HepG2 (cell line): Measurements from ENCODE around the gene BMP8B.

ENCODE experiments used
- FOSL1 ChIP-seq: sonication (generic); formaldehyde crosslinking; IDR thresholded peaks from 2 replicates; pipeline ENCODE4 v1.9.0; 2021; ENCODE audit warnings: missing genetic modification reagents, borderline replicate concordance
- HDAC2 ChIP-seq: sonication (generic); formaldehyde crosslinking; IDR thresholded peaks from 2 replicates; pipeline ENCODE4 v1.4.0; 2020; ENCODE audit warnings: missing genetic modification reagents
- IRF2 ChIP-seq: IDR thresholded peaks from 2 replicates; pipeline ENCODE4 v1.6.1; 2018; ENCODE audit warnings: missing genetic modification reagents, missing compliant biosample characterization
- JDP2 ChIP-seq: sonication (generic); formaldehyde crosslinking; IDR thresholded peaks from 2 replicates; pipeline ENCODE4 v1.8.1; 2022; ENCODE audit warnings: missing genetic modification reagents, borderline replicate concordance
- RXRA ChIP-seq: sonication (generic); formaldehyde crosslinking; IDR thresholded peaks from 2 replicates; pipeline ENCODE4 v1.5.1; 2020; ENCODE audit warnings: missing genetic modification reagents
- TCF7 ChIP-seq: sonication (generic); IDR thresholded peaks from 2 replicates; pipeline ENCODE4 v1.6.1; 2016; ENCODE audit warnings: antibody characterized with exemption, low read depth
- ZNF230 ChIP-seq: sonication (generic); formaldehyde crosslinking; IDR thresholded peaks from 2 replicates; pipeline ENCODE4 v1.4.0; 2020; ENCODE audit warnings: mild to moderate bottlenecking, missing genetic modification reagents
- ZNF274 ChIP-seq: sonication (generic); formaldehyde crosslinking; IDR thresholded peaks from 2 replicates; pipeline ENCODE4 v1.5.1; 2020; ENCODE audit warnings: mild to moderate bottlenecking, missing genetic modification reagents
- TF ChIP-seq, protein P1 (sequence below), 2 experiments: IDR thresholded peaks; 2 replicates each; pipeline ENCODE4 v1.6.1; 2011 to 2012; ENCODE audit warnings: low read length in 2 of 2, borderline replicate concordance in 1 of 2, low read depth in 1 of 2, mild to moderate bottlenecking in 1 of 2, moderate library complexity in 1 of 2
- TF ChIP-seq, protein P2 (sequence below): conservative IDR thresholded peaks from 2 replicates; pipeline ENCODE4 v1.6.1; 2018; ENCODE audit warnings: missing genetic modification reagents
- TF ChIP-seq, protein P3 (sequence below): sonication (generic); formaldehyde crosslinking; IDR thresholded peaks from 2 replicates; pipeline ENCODE4 v1.5.0; 2020; ENCODE audit warnings: mild to moderate bottlenecking, missing genetic modification reagents, moderate library complexity
- TF ChIP-seq, protein P4 (sequence below): sonication (generic); formaldehyde crosslinking; IDR thresholded peaks from 2 replicates; pipeline ENCODE4 v1.4.0; 2020; ENCODE audit warnings: missing genetic modification reagents

DNA sequence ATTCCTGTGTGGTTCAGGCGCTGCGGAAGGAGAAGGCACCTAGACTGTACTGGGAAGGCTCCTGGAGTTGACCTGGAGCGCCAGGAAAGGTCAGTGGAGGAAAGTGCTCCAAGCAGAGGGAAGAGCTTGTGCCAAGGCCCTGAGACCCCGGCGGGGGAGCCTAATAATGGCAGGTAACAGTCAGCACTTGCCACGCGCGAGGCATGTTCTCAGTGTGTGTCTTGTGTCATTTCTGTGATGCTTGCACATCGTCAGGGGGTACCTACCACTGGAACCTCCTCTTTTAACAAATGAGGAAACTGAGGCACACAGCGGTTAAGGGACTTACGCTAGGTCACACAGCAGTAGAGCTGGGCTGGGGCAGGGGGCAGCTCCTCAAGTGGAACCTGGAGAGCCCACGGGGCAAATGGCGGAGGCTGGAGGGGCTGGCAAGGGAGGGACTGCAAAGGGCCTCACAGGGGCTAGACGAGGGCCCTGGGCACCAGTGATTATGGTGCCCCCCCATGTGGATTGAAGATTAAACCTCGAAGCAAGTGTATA, 976 bp upstream of the BMP8B start:
- TF ChIP-seq IRF2 (no peak), RXRA (CRISPR knock-in tag) (no peak), ZNF274 (no peak), JDP2 (no peak), TCF7 (no peak), FOSL1 (no peak), ZNF230 (CRISPR knock-in tag) (no peak), HDAC2 (CRISPR knock-in tag) (no peak)
- TF ChIP-seq, protein P1, sequence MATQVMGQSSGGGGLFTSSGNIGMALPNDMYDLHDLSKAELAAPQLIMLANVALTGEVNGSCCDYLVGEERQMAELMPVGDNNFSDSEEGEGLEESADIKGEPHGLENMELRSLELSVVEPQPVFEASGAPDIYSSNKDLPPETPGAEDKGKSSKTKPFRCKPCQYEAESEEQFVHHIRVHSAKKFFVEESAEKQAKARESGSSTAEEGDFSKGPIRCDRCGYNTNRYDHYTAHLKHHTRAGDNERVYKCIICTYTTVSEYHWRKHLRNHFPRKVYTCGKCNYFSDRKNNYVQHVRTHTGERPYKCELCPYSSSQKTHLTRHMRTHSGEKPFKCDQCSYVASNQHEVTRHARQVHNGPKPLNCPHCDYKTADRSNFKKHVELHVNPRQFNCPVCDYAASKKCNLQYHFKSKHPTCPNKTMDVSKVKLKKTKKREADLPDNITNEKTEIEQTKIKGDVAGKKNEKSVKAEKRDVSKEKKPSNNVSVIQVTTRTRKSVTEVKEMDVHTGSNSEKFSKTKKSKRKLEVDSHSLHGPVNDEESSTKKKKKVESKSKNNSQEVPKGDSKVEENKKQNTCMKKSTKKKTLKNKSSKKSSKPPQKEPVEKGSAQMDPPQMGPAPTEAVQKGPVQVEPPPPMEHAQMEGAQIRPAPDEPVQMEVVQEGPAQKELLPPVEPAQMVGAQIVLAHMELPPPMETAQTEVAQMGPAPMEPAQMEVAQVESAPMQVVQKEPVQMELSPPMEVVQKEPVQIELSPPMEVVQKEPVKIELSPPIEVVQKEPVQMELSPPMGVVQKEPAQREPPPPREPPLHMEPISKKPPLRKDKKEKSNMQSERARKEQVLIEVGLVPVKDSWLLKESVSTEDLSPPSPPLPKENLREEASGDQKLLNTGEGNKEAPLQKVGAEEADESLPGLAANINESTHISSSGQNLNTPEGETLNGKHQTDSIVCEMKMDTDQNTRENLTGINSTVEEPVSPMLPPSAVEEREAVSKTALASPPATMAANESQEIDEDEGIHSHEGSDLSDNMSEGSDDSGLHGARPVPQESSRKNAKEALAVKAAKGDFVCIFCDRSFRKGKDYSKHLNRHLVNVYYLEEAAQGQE (IDR thresholded peaks at IDR 0.05; ENCODE audit: borderline replicate concordance in 1 of 2, low read depth in 1 of 2, low read length in 2 of 2) = no peak
- TF ChIP-seq, protein P2, sequence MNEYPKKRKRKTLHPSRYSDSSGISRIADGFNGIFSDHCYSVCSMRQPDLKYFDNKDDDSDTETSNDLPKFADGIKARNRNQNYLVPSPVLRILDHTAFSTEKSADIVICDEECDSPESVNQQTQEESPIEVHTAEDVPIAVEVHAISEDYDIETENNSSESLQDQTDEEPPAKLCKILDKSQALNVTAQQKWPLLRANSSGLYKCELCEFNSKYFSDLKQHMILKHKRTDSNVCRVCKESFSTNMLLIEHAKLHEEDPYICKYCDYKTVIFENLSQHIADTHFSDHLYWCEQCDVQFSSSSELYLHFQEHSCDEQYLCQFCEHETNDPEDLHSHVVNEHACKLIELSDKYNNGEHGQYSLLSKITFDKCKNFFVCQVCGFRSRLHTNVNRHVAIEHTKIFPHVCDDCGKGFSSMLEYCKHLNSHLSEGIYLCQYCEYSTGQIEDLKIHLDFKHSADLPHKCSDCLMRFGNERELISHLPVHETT = no peak
- TF ChIP-seq, protein P3, sequence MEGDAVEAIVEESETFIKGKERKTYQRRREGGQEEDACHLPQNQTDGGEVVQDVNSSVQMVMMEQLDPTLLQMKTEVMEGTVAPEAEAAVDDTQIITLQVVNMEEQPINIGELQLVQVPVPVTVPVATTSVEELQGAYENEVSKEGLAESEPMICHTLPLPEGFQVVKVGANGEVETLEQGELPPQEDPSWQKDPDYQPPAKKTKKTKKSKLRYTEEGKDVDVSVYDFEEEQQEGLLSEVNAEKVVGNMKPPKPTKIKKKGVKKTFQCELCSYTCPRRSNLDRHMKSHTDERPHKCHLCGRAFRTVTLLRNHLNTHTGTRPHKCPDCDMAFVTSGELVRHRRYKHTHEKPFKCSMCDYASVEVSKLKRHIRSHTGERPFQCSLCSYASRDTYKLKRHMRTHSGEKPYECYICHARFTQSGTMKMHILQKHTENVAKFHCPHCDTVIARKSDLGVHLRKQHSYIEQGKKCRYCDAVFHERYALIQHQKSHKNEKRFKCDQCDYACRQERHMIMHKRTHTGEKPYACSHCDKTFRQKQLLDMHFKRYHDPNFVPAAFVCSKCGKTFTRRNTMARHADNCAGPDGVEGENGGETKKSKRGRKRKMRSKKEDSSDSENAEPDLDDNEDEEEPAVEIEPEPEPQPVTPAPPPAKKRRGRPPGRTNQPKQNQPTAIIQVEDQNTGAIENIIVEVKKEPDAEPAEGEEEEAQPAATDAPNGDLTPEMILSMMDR (CRISPR knock-in tag) = no peak
- TF ChIP-seq, protein P4, sequence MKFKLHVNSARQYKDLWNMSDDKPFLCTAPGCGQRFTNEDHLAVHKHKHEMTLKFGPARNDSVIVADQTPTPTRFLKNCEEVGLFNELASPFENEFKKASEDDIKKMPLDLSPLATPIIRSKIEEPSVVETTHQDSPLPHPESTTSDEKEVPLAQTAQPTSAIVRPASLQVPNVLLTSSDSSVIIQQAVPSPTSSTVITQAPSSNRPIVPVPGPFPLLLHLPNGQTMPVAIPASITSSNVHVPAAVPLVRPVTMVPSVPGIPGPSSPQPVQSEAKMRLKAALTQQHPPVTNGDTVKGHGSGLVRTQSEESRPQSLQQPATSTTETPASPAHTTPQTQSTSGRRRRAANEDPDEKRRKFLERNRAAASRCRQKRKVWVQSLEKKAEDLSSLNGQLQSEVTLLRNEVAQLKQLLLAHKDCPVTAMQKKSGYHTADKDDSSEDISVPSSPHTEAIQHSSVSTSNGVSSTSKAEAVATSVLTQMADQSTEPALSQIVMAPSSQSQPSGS = no peak
